Activated T-helper 2 cell treated with anti-CD3 and anti-CD28 coated beads, Interferon-gamma antibody, Interleukin-2, Interleukin-4, amounts not matched to agents 10 μg/mL and 5 μg/mL and 100 μg/mL, durations not matched to agents 14 hours and 24 hours and 36 hours (primary cell): ENCODE measurements around the gene ROBO2. TPM values are rescaled to one million over a fixed set of nuclear protein-coding genes. Genes with fewer than 3 reads are reported as not detected.

Source experiments
- DNase-seq: peaks from one replicate; pipeline ENCODE4 v3.0.0; 2021; ENCODE audit warnings: low spot score
- H3K27ac Mint-ChIP-seq: one replicate; pipeline ENCODE4 v1.8.0; 2021; ENCODE audit warnings: mixed read lengths
- H3K27me3 Mint-ChIP-seq: one replicate; pipeline ENCODE4 v1.8.0; 2021; ENCODE audit warnings: low read depth, mixed read lengths
- H3K36me3 Mint-ChIP-seq: one replicate; pipeline ENCODE4 v1.8.0; 2021; ENCODE audit warnings: low read depth, mixed read lengths
- H3K4me1 Mint-ChIP-seq: one replicate; pipeline ENCODE4 v1.8.0; 2021; ENCODE audit warnings: low read depth, mixed read lengths
- H3K4me3 Mint-ChIP-seq: one replicate; pipeline ENCODE4 v1.8.0; 2021; ENCODE audit warnings: low read depth, mild to moderate bottlenecking, moderate library complexity, mixed read lengths
- H3K9me3 Mint-ChIP-seq: one replicate; pipeline ENCODE4 v1.8.0; 2021; ENCODE audit warnings: mixed read lengths
- intact Hi-C: fragments of 100-400 bp; cut with micrococcal nuclease; formaldehyde crosslinking; loops from one replicate; pipeline ENCODE4 v1.15.1; 2023
- total RNA-seq: library from RNA; stranded (reverse); gene quantifications from 2 replicates; pipeline ENCODE4 v1.2.3, GENCODE V29; 2022

Gene ROBO2
- total RNA-seq, 1 donor from 2014 or later: not detected

GRCh38 chr3:77652624-77653023 is 612.7 kb downstream of the ROBO2 start:
- no peaks in the 10 kb centered on the region for H3K36me3 Mint-ChIP-seq
- no peak for DNase-seq
- H3K27me3 Mint-ChIP-seq: no peaks in the 10 kb centered on the region
- no peak overlapping the region for H3K4me3 Mint-ChIP-seq
- no peaks in the 10 kb centered on the region for H3K4me1 Mint-ChIP-seq
- intact Hi-C loops: no loop called here
- no peak overlapping the region for H3K27ac Mint-ChIP-seq
- peaks cover 23% of the 10 kb centered on the region for H3K9me3 Mint-ChIP-seq

- H3K27me3 Mint-ChIP-seq: no peaks in the 10 kb centered on the region
- no peak overlapping the region for H3K4me3 Mint-ChIP-seq
- intact Hi-C loops: no loop called here
- DNase-seq: no peak
- no peaks in the 10 kb centered on the region for H3K4me1 Mint-ChIP-seq
- no peak overlapping the region for H3K27ac Mint-ChIP-seq
- peaks cover 33% of the 10 kb centered on the region for H3K9me3 Mint-ChIP-seq
- H3K36me3 Mint-ChIP-seq: no peaks in the 10 kb centered on the region
Observed at GRCh38 chr3:77655396-77655795, 615.5 kb downstream of the ROBO2 start.

GRCh38 chr3:77660718-77661117 is 620.8 kb downstream of the ROBO2 start:
- DNase-seq: no peak
- Mint-ChIP-seq H3K27me3 (no peaks in the 10 kb centered on the region), H3K4me3 (no peak overlapping the region), H3K27ac (no peak overlapping the region), H3K36me3 (no peaks in the 10 kb centered on the region), H3K4me1 (no peaks in the 10 kb centered on the region), H3K9me3 (peaks cover 41% of the 10 kb centered on the region)
- intact Hi-C loops: no loop called here

GRCh38 chr3:77667901-77668300 is 628.0 kb downstream of the ROBO2 start:
- intact Hi-C loops: no loop called here
- H3K9me3 Mint-ChIP-seq: peaks cover 39% of the 10 kb centered on the region
- H3K27ac Mint-ChIP-seq: no peak overlapping the region
- DNase-seq: no peak
- H3K4me3 Mint-ChIP-seq: no peak overlapping the region
- H3K36me3 Mint-ChIP-seq: no peaks in the 10 kb centered on the region
- H3K27me3 Mint-ChIP-seq: no peaks in the 10 kb centered on the region
- H3K4me1 Mint-ChIP-seq: no peaks in the 10 kb centered on the region

- H3K4me1 Mint-ChIP-seq: no peaks in the 10 kb centered on the region
- no peak for DNase-seq
- H3K9me3 Mint-ChIP-seq: peaks cover 34% of the 10 kb centered on the region
- H3K4me3 Mint-ChIP-seq: no peak overlapping the region
- H3K36me3 Mint-ChIP-seq: no peaks in the 10 kb centered on the region
- H3K27ac Mint-ChIP-seq: no peak overlapping the region
- H3K27me3 Mint-ChIP-seq: no peaks in the 10 kb centered on the region
- intact Hi-C loops: no loop called here
Observed at GRCh38 chr3:77668376-77668775, 628.5 kb downstream of the ROBO2 start.

GRCh38 chr3:77672016-77672415 is 632.1 kb downstream of the ROBO2 start:
- DNase-seq: no peak
- intact Hi-C loops: no loop called here
- Mint-ChIP-seq H3K27me3 (no peaks in the 10 kb centered on the region), H3K36me3 (no peaks in the 10 kb centered on the region), H3K9me3 (peaks cover 39% of the 10 kb centered on the region), H3K4me3 (no peak overlapping the region), H3K4me1 (no peaks in the 10 kb centered on the region), H3K27ac (no peak overlapping the region)

DNA sequence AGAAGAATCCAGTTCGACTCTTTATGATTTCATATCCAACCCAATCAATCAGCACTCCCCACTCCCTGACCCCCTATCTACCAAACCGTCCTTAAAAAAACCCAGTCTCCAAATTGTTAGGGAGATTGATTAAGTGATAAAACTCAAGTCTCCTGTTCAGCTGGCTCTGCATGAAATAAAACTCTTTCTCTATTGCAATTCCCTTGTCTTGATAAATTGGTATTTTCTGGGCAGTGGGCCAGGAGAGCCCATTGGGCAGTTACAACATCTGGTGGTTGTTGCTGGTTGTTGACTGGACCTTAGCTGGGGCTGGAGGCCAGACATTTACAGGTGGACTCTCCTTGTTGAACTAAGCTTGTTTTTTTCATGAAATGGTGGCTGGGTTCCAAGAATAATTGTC is 642.3 kb downstream of the ROBO2 start:
- intact Hi-C loops: no loop called here
- Mint-ChIP-seq H3K27ac (no peak overlapping the region), H3K27me3 (no peaks in the 10 kb centered on the region), H3K4me3 (no peak overlapping the region), H3K9me3 (peaks cover 32% of the 10 kb centered on the region), H3K36me3 (no peaks in the 10 kb centered on the region), H3K4me1 (no peaks in the 10 kb centered on the region)
- DNase-seq: no peak

DNA sequence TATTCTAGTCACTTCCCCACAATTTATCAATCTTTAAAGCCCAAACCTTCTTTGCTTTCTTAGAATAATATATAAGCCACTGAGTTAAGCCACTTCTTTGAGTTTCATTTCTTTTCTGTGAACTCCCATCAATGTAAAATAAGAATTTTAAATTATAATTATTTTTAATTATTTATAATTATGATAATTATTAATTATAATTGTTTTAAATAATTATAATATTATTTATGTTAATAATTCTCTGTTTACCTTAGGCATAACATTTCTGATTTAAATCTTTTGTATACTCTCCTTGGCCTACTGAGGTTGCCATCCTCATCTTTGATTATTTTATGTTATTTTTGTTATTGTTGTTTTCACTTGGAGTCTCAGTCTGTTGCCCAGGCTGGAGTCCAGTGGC is 644.2 kb downstream of the ROBO2 start:
- peaks cover 27% of the 10 kb centered on the region for H3K9me3 Mint-ChIP-seq
- no peak for DNase-seq
- H3K27ac Mint-ChIP-seq: no peak overlapping the region
- no peaks in the 10 kb centered on the region for H3K4me1 Mint-ChIP-seq
- H3K27me3 Mint-ChIP-seq: no peaks in the 10 kb centered on the region
- intact Hi-C loops: no loop called here
- no peak overlapping the region for H3K4me3 Mint-ChIP-seq
- H3K36me3 Mint-ChIP-seq: no peaks in the 10 kb centered on the region

- Mint-ChIP-seq H3K4me1 (no peaks in the 10 kb centered on the region), H3K27ac (no peak overlapping the region), H3K27me3 (no peaks in the 10 kb centered on the region), H3K36me3 (no peaks in the 10 kb centered on the region), H3K4me3 (no peak overlapping the region), H3K9me3 (peaks cover 31% of the 10 kb centered on the region)
- no peak for DNase-seq
- intact Hi-C loops: no loop called here
Observed at GRCh38 chr3:77685713-77686112, 645.8 kb downstream of the ROBO2 start.

DNA sequence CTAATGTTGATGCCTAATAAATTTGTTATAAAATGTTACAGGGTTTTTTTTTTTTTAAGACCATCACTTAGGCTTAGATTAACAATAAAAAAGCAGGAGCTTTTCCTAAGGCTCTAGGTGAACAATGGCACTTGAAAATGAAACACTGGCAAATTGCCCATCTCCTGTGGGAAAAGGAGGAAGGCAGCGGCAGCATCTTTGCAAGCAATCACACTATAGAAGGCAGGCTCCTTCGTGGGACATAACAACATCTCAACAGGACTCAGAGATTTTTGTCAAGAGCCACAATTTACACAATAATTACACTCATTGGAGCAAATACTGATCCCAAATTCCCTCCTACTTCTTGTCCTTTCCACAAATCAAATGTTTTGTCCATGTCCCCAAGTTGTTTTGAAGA is 646.7 kb downstream of the ROBO2 start:
- no peaks in the 10 kb centered on the region for H3K4me1 Mint-ChIP-seq
- H3K9me3 Mint-ChIP-seq: peaks cover 29% of the 10 kb centered on the region
- no peak overlapping the region for H3K4me3 Mint-ChIP-seq
- DNase-seq: no peak
- no peaks in the 10 kb centered on the region for H3K36me3 Mint-ChIP-seq
- intact Hi-C loops: no loop called here
- no peak overlapping the region for H3K27ac Mint-ChIP-seq
- H3K27me3 Mint-ChIP-seq: no peaks in the 10 kb centered on the region

DNA sequence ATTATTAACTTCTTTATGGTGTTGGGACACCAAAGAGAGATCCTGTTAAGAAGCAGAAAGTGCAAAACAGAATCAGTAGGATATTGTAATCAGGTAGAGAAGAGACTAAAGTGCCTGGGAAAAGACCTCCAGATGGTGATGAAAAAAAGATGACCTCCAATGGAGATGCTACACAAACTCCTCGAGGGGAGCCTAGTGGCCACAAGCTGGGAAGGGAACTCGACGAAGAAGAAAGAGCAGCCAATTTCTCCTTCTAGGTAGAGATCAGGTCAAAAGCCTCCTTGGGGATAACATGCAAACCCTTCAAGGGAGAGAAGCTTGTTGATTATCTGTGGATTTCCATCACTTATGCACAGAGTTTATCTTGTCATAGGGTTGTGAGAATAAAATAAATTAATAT is 647.6 kb downstream of the ROBO2 start:
- Mint-ChIP-seq H3K27ac (no peak overlapping the region), H3K4me3 (no peak overlapping the region), H3K27me3 (no peaks in the 10 kb centered on the region), H3K4me1 (no peaks in the 10 kb centered on the region), H3K36me3 (no peaks in the 10 kb centered on the region), H3K9me3 (peaks cover 21% of the 10 kb centered on the region)
- DNase-seq: no peak
- intact Hi-C loops: no loop called here

DNA sequence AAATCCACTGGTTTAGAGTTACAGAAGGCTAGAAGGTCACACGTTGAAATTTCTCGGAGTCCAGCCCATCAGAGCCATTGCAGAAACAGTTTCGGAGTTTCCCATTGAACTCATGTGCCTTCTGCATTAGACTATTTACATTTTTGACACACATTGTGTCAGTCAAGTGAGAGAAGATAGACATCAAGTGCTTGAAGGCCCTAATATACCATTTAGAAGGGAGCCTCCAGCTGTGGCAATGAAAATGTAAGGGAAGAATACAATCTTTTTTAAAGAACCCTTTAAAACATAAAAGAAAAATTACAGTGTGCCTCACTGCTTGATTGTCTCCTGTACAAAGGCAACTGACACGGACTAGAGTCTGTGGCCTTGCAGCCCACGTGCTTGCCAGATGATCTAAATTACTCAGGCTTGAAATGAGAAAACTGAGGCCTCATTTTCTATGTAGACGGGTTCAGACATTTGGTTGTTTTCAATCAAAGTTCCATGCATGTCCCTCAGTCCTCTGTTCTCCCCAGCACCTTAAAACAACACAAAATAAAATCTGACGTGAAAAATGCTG is 650.5 kb downstream of the ROBO2 start:
- Mint-ChIP-seq H3K4me3 (no peak overlapping the region), H3K27me3 (no peaks in the 10 kb centered on the region), H3K27ac (no peak overlapping the region), H3K4me1 (no peaks in the 10 kb centered on the region), H3K9me3 (peaks cover 23% of the 10 kb centered on the region), H3K36me3 (no peaks in the 10 kb centered on the region)
- intact Hi-C loops: no loop called here
- no peak for DNase-seq

DNA sequence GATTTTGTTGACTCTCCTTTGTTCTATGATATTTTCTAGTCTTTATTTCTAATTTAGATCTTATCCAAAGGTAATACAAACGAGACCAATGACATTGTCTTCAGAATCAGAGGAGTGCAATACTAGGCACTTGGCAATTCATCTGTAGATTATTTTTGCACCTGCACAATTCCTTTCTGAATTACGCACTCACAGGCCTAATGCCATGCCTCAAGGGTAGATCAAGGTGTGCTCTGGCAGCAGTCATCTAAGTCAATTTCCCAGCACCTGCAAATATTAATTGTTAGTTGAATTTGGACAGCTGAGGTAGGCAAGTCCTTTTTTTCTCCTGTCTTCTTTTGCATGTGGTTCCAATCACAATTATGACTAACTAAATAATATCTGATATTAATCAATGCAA is 653.2 kb downstream of the ROBO2 start:
- Mint-ChIP-seq H3K27ac (no peak overlapping the region), H3K9me3 (peaks cover 40% of the 10 kb centered on the region), H3K36me3 (no peaks in the 10 kb centered on the region), H3K4me1 (no peaks in the 10 kb centered on the region), H3K27me3 (no peaks in the 10 kb centered on the region), H3K4me3 (no peak overlapping the region)
- intact Hi-C loops: no loop called here
- no peak for DNase-seq

GRCh38 chr3:77699125-77699691 is 659.3 kb downstream of the ROBO2 start:
- no peaks in the 10 kb centered on the region for H3K4me1 Mint-ChIP-seq
- H3K27ac Mint-ChIP-seq: no peak overlapping the region
- H3K4me3 Mint-ChIP-seq: no peak overlapping the region
- H3K9me3 Mint-ChIP-seq: peaks cover 41% of the 10 kb centered on the region
- no peak for DNase-seq
- H3K36me3 Mint-ChIP-seq: no peaks in the 10 kb centered on the region
- no peaks in the 10 kb centered on the region for H3K27me3 Mint-ChIP-seq
- intact Hi-C loops: no loop called here
